Astrocyte (in vitro differentiated cells and primary cell): ENCODE measurements around the gene ZMYND11. TPM values are rescaled to one million over a fixed set of nuclear protein-coding genes. Genes with fewer than 3 reads are reported as not detected.
A peak's percentile ranks its signal among the peaks of the same experiment; 100 is the strongest.

Experiments
- DNase-seq: peaks from one replicate; pipeline ENCODE4 v3.0.0-alpha.2; 2010; ENCODE audit warnings: low read depth
- FAIRE-seq: peaks from 2 replicates; lab custom pipeline; 2011; peaks lifted over from hg19 to GRCh38; lab: Jason Lieb, UNC
- H2AFZ ChIP-seq: 2 replicates; pipeline ENCODE4 v1.6.0; 2012; ENCODE audit warnings: low read depth, low read length, inconsistent platforms
- H3K27ac ChIP-seq: 2 replicates; pipeline ENCODE4 v1.5.1; 2011; ENCODE audit warnings: low read depth, low read length, inconsistent platforms
- H3K27me3 ChIP-seq: 2 replicates; pipeline ENCODE4 v1.6.0; 2011; ENCODE audit warnings: low read length, inconsistent platforms; ENCODE audit not compliant: insufficient read depth
- H3K36me3 ChIP-seq: 2 replicates; pipeline ENCODE4 v1.5.1; 2011; ENCODE audit warnings: low read length, inconsistent platforms; ENCODE audit not compliant: insufficient read depth
- H3K4me1 ChIP-seq: 2 replicates; pipeline ENCODE4 v1.5.1; 2011; ENCODE audit warnings: low read length, inconsistent platforms; ENCODE audit not compliant: insufficient read depth
- H3K4me2 ChIP-seq: 2 replicates; pipeline ENCODE4 v1.6.0; 2012; ENCODE audit warnings: low read length, inconsistent platforms
- H3K4me3 ChIP-seq: 2 replicates; pipeline ENCODE4 v1.5.1; 2011; ENCODE audit warnings: low read depth, mild to moderate bottlenecking, low read length, inconsistent platforms; ENCODE audit not compliant: insufficient read depth
- H3K79me2 ChIP-seq: 2 replicates; pipeline ENCODE4 v1.6.0; 2012; ENCODE audit warnings: mild to moderate bottlenecking, low read length, inconsistent platforms; ENCODE audit not compliant: insufficient read depth
- H3K9ac ChIP-seq: 2 replicates; pipeline ENCODE4 v1.6.0; 2012; ENCODE audit warnings: mild to moderate bottlenecking, low read length, inconsistent platforms
- H3K9me3 ChIP-seq: 2 replicates; pipeline ENCODE4 v1.5.1; 2012; ENCODE audit warnings: low read depth, mild to moderate bottlenecking, low read length, inconsistent platforms; ENCODE audit not compliant: insufficient read depth
- H4K20me1 ChIP-seq: 2 replicates; pipeline ENCODE4 v1.6.0; 2012; ENCODE audit warnings: low read length, inconsistent platforms; ENCODE audit not compliant: insufficient read depth
- H3K27ac Mint-ChIP-seq: one replicate; pipeline ENCODE4 v1.8.0; 2021; ENCODE audit warnings: mild to moderate bottlenecking, mixed read lengths; ENCODE audit not compliant: unreplicated experiment
- H3K27me3 Mint-ChIP-seq: one replicate; pipeline ENCODE4 v1.8.0; 2021; ENCODE audit warnings: low read depth, mixed read lengths; ENCODE audit not compliant: unreplicated experiment
- H3K36me3 Mint-ChIP-seq: one replicate; pipeline ENCODE4 v1.8.0; 2021; ENCODE audit warnings: low read depth, mixed read lengths; ENCODE audit not compliant: unreplicated experiment
- H3K4me1 Mint-ChIP-seq: one replicate; pipeline ENCODE4 v1.8.0; 2021; ENCODE audit warnings: low read depth, mixed read lengths; ENCODE audit not compliant: unreplicated experiment
- H3K4me3 Mint-ChIP-seq: one replicate; pipeline ENCODE4 v1.8.0; 2021; ENCODE audit warnings: mild to moderate bottlenecking, moderate library complexity, mixed read lengths; ENCODE audit not compliant: unreplicated experiment
- H3K9me3 Mint-ChIP-seq: one replicate; pipeline ENCODE4 v1.8.0; 2021; ENCODE audit warnings: mild to moderate bottlenecking, mixed read lengths; ENCODE audit not compliant: unreplicated experiment
- EZH2 ChIP-seq: IDR thresholded peaks from 2 replicates; pipeline ENCODE4 v1.6.1; 2012; ENCODE audit warnings: mild to moderate bottlenecking, low read length, inconsistent platforms; ENCODE audit not compliant: insufficient read depth
- total RNA-seq: library from RNA; stranded (reverse); gene quantifications from 2 replicates; pipeline ENCODE4 v1.2.1, GENCODE V29; 2021
- TF ChIP-seq, protein P1 (sequence below): IDR thresholded peaks from 2 replicates; pipeline ENCODE4 v1.5.1; 2011; ENCODE audit warnings: low read depth, mild to moderate bottlenecking, inconsistent platforms, low read length, moderate library complexity; ENCODE audit not compliant: insufficient read depth

The ZMYND11 gene
- total RNA-seq, 1 donor from 2014 or later = 37.9 TPM

DNA sequence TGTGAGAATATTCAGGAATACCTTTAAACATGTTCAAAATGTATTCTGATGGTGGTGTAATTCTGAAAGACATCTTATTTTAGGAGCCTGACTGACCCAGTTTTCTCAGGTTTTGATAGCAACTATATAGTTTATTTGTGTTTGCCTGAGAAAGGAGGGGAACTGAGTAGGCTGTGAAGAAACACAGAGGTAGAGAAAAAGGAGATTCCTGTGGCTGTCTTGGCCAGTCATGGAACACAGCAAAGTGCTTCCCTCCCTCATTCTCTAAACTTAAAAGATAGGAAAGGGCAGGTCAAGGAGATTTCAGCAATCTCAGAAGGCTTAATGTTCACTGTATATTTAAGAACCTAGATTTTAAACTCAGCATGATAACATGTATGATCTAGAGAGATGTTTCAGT is 43.5 kb downstream of the ZMYND11 start:
- H3K9ac ChIP-seq = peak overlapping the region; percentile 41
- no peak overlapping the region for H3K27ac Mint-ChIP-seq
- peaks cover 3% of the 10 kb centered on the region for H3K9me3 Mint-ChIP-seq

DNA sequence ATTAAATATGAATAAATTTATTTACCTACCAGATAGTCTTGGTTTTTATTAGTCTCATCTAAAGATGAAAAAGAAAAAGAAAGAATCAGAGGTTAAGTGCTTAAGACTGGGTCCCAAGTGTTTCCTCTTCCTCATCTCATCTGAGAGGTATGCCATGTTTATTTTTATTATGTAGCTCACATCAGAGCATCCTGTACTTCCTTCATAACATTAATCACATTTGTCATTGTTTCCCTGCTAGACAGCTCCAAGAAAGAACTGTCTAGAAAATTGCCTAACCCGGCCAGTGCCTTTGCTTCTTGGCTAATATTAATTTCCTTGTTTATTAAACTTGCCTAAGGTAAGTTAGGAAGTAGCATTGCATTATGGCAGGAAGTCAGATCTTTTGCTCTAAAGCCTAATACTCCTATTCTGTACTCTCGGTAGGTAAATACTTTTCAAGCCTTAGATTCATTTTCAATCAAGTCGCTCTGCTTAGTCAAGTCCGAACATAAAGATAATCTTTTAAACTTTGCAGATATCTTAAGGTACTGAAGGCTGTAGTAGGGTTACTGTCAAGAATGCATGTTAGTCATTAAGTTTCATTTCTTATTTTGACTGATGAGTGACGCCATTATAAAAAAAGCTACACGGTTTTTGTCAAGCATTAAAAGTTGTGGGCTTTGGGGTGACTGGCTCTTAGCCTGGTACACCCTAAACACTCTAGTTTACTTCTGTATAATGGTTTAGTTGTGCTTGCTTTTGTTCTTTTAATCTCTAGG is 47.4 kb downstream of the ZMYND11 start:
- TF ChIP-seq EZH2 = no peak
- TF ChIP-seq, protein P1, sequence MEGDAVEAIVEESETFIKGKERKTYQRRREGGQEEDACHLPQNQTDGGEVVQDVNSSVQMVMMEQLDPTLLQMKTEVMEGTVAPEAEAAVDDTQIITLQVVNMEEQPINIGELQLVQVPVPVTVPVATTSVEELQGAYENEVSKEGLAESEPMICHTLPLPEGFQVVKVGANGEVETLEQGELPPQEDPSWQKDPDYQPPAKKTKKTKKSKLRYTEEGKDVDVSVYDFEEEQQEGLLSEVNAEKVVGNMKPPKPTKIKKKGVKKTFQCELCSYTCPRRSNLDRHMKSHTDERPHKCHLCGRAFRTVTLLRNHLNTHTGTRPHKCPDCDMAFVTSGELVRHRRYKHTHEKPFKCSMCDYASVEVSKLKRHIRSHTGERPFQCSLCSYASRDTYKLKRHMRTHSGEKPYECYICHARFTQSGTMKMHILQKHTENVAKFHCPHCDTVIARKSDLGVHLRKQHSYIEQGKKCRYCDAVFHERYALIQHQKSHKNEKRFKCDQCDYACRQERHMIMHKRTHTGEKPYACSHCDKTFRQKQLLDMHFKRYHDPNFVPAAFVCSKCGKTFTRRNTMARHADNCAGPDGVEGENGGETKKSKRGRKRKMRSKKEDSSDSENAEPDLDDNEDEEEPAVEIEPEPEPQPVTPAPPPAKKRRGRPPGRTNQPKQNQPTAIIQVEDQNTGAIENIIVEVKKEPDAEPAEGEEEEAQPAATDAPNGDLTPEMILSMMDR = no peak
- Histone ChIP-seq H4K20me1 (peaks cover 5% of the 10 kb centered on the region), H3K4me2 (peak overlapping the region; percentile 48), H2AFZ (no peak overlapping the region), H3K9me3 (peaks cover 2% of the 10 kb centered on the region), H3K4me3 (no peak overlapping the region), H3K4me1 (peaks cover 16% of the 10 kb centered on the region), H3K27me3 (no peaks in the 10 kb centered on the region), H3K9ac (no peak overlapping the region), H3K27ac (peak overlapping the region; percentile 39), H3K36me3 (peaks cover 9% of the 10 kb centered on the region), H3K79me2 (peaks cover 18% of the 10 kb centered on the region)
- DNase-seq = peak; percentile 60
- peaks cover 11% of the 10 kb centered on the region for H3K36me3 Mint-ChIP-seq
- peaks cover 12% of the 10 kb centered on the region for H3K4me1 Mint-ChIP-seq
- H3K27ac Mint-ChIP-seq = no peak overlapping the region
- peak; percentile 49 for FAIRE-seq
- no peaks in the 10 kb centered on the region for H3K27me3 Mint-ChIP-seq
- peaks cover 3% of the 10 kb centered on the region for H3K9me3 Mint-ChIP-seq
- no peak overlapping the region for H3K4me3 Mint-ChIP-seq

More for the DNA sequence above, 43.5 kb downstream of the ZMYND11 start:
- Histone ChIP-seq H3K27me3 (no peaks in the 10 kb centered on the region), H3K36me3 (peaks cover 6% of the 10 kb centered on the region), H3K4me3 (no peak overlapping the region), H3K4me2 (no peak overlapping the region), H3K27ac (no peak overlapping the region), H3K79me2 (peaks cover 33% of the 10 kb centered on the region), H2AFZ (no peak overlapping the region), H3K4me1 (peaks cover 12% of the 10 kb centered on the region), H3K9me3 (no peaks in the 10 kb centered on the region), H4K20me1 (peaks cover 24% of the 10 kb centered on the region)
- TF ChIP-seq, protein P1 = no peak
- TF ChIP-seq EZH2 = no peak
- FAIRE-seq (no peak), DNase-seq (no peak)
- H3K36me3 Mint-ChIP-seq = peaks cover 8% of the 10 kb centered on the region
- no peaks in the 10 kb centered on the region for H3K27me3 Mint-ChIP-seq
- no peak overlapping the region for H3K4me3 Mint-ChIP-seq
- peaks cover 6% of the 10 kb centered on the region for H3K4me1 Mint-ChIP-seq

DNA sequence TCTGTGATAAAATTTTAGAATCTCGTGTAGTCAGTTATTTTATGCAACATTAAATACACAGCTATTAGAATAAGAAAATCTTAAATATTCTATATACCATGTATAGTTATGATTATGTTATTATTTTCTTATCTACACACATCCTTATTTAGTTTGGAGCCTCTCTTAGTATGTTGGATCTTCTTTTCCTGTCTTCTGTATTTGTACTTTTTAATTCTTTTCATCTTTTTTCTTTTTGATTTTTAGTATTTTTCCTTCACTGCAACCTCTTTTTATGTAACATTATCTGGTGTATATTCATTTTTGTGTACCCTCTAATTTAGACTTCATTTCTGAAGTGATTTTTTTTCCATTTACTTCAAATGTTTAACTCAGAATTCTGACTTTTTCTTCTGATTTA is 48.9 kb downstream of the ZMYND11 start:
- H3K4me3 ChIP-seq = no peak overlapping the region
- FAIRE-seq (no peak), DNase-seq (no peak)
- Mint-ChIP-seq H3K27ac (no peak overlapping the region), H3K9me3 (peaks cover 3% of the 10 kb centered on the region), H3K4me1 (peaks cover 5% of the 10 kb centered on the region), H3K27me3 (no peaks in the 10 kb centered on the region), H3K4me3 (no peak overlapping the region), H3K36me3 (peaks cover 11% of the 10 kb centered on the region)
- no peak overlapping the region for H2AFZ ChIP-seq
- peaks cover 11% of the 10 kb centered on the region for H3K79me2 ChIP-seq
- H3K27ac ChIP-seq = peak overlapping the region; percentile 52
- no peaks in the 10 kb centered on the region for H3K27me3 ChIP-seq
- no peak overlapping the region for H3K4me2 ChIP-seq
- peaks cover 25% of the 10 kb centered on the region for H3K4me1 ChIP-seq
- no peak overlapping the region for H3K9ac ChIP-seq
- no peaks in the 10 kb centered on the region for H4K20me1 ChIP-seq
- TF ChIP-seq EZH2 = no peak
- TF ChIP-seq, protein P1 = no peak
- H3K36me3 ChIP-seq = peaks cover 9% of the 10 kb centered on the region
- peaks cover 2% of the 10 kb centered on the region for H3K9me3 ChIP-seq
